Tibial nerve (tissue), 4 donors: ENCODE results near the gene KATNAL2. TPM values are rescaled to one million over a fixed set of nuclear protein-coding genes. Genes with fewer than 3 reads are reported as not detected.

Experiments used
- DNase-seq, 2 donors: peaks; one replicate each; pipeline ENCODE4 v3.0.0-alpha.2; 2019; ENCODE audit warnings: low spot score in 2 of 2
- H3K27ac ChIP-seq, 4 donors: fragments of 200-600 bp; sonication (generic) in 3 of 4; one replicate each; pipeline ENCODE4 v1.5.1; 2017 to 2019; ENCODE audit warnings: mild to moderate bottlenecking in 1 of 4
- H3K27me3 ChIP-seq, 2 donors: fragments of 200-600 bp; sonication (generic) in 1 of 2; one replicate each; pipeline versions ENCODE4 v1.5.1 to v1.6.0; 2017 to 2019
- H3K36me3 ChIP-seq, 3 donors: fragments of 200-600 bp; sonication (generic); one replicate each; pipeline ENCODE4 v1.5.1; 2018 to 2019
- H3K4me1 ChIP-seq, 4 donors: fragments of 200-600 bp; sonication (generic) in 3 of 4; one replicate each; pipeline ENCODE4 v1.5.1; 2017 to 2019
- H3K4me3 ChIP-seq, 4 donors: fragments of 200-600 bp; sonication (generic) in 3 of 4; one replicate each; pipeline ENCODE4 v1.5.1; 2017 to 2019; ENCODE audit warnings: mild to moderate bottlenecking in 1 of 4, moderate library complexity in 1 of 4
- H3K9me3 ChIP-seq, 4 donors: fragments of 200-600 bp; sonication (generic) in 3 of 4; one replicate each; pipeline ENCODE4 v1.5.1; 2017 to 2019
- CTCF ChIP-seq, 5 experiments: fragments of 200-600 bp in 3 of 5; fragments of 450-650 bp in 2 of 5; sonication (generic) in 3 of 5; IDR thresholded peaks; one replicate each; pipeline ENCODE4 v1.5.1; 2016 to 2019; ENCODE audit warnings: antibody characterized with exemption in 5 of 5, mild to moderate bottlenecking in 3 of 5, moderate library complexity in 2 of 5
- EP300 ChIP-seq, 2 donors: sonication (generic); formaldehyde crosslinking; IDR thresholded peaks; one replicate each; pipeline ENCODE4 v1.6.1; 2017; ENCODE audit warnings: antibody characterized with exemption in 2 of 2, mild to moderate bottlenecking in 1 of 2
- POLR2A ChIP-seq, 2 donors: fragments of 450-650 bp; IDR thresholded peaks; one replicate each; pipeline ENCODE4 v1.6.1; 2017; ENCODE audit warnings: antibody characterized with exemption in 2 of 2, mild to moderate bottlenecking in 2 of 2, moderate library complexity in 2 of 2
- WGBS, 2 donors: methylation state at CpG; one replicate each; pipeline ENCODE4 v1.1.5; 2018; 5-methylcytosine and 5-hydroxymethylcytosine counted together
- total RNA-seq, 4 donors: library from RNA; depleted of rRNA; stranded (reverse); fragments of >200 nt; gene quantifications; one replicate each; pipeline ENCODE4 v1.1.0, GENCODE V29; 2016

KATNAL2 gene
- total RNA-seq, 4 donors from 2014 or later: 2.4 to 11.7 (median 7.8) TPM

GRCh38 chr18:46920067-46920466 is 2.7 kb downstream of the KATNAL2 start:
- DNase-seq: no peak
- WGBS, 2 donors: 87 to 91% methylated on average over 2 of the region's 2 CpGs
- TF ChIP-seq POLR2A (IDR thresholded peaks at IDR 0.05) (no peak), CTCF (IDR thresholded peaks at IDR 0.05) (no peak), EP300 (IDR thresholded peaks at IDR 0.05) (no peak)
- no peak overlapping the region for H3K4me3 ChIP-seq
- H3K9me3 ChIP-seq: peaks cover 0 to 5% (median 0%) of the 10 kb centered on the region in 4 donors
- H3K4me1 ChIP-seq: peaks cover 0 to 23% (median 5%) of the 10 kb centered on the region in 4 donors
- no peak overlapping the region for H3K27ac ChIP-seq
- no peaks in the 10 kb centered on the region for H3K36me3 ChIP-seq
- no peaks in the 10 kb centered on the region for H3K27me3 ChIP-seq

- DNase-seq: no peak
- no peaks in the 10 kb centered on the region for H3K36me3 ChIP-seq
- H3K4me3 ChIP-seq: no peak overlapping the region
- no peaks in the 10 kb centered on the region for H3K27me3 ChIP-seq
- H3K9me3 ChIP-seq: peaks cover 0 to 6% (median 0%) of the 10 kb centered on the region in 4 donors
- H3K4me1 ChIP-seq: peaks cover 0 to 18% (median 3%) of the 10 kb centered on the region in 4 donors
- H3K27ac ChIP-seq: no peak overlapping the region
- WGBS, 2 donors: 74 to 91% methylated on average over 1 of the region's 1 CpG
- TF ChIP-seq EP300 (IDR thresholded peaks at IDR 0.05): no peak
- no peak for TF ChIP-seq POLR2A (IDR thresholded peaks at IDR 0.05)
- no peak for TF ChIP-seq CTCF (IDR thresholded peaks at IDR 0.05)
Measured at GRCh38 chr18:46920653-46921052, 3.3 kb downstream of the KATNAL2 start.

GRCh38 chr18:46939337-46939963 is 22.0 kb downstream of the KATNAL2 start:
- no peaks in the 10 kb centered on the region for H3K9me3 ChIP-seq
- peaks cover 0 to 5% (median 0%) of the 10 kb centered on the region in 4 donors for H3K4me1 ChIP-seq
- no peaks in the 10 kb centered on the region for H3K36me3 ChIP-seq
- no peak overlapping the region for H3K4me3 ChIP-seq
- no peak overlapping the region for H3K27ac ChIP-seq
- 70 to 79% methylated on average over 1 of the region's 1 CpG for WGBS, 2 donors
- no peak for DNase-seq
- TF ChIP-seq CTCF (IDR thresholded peaks at IDR 0.05) (no peak), POLR2A (IDR thresholded peaks at IDR 0.05) (no peak), EP300 (IDR thresholded peaks at IDR 0.05) (no peak)
- H3K27me3 ChIP-seq: no peaks in the 10 kb centered on the region

GRCh38 chr18:46939998-46940571 is 22.7 kb downstream of the KATNAL2 start:
- H3K27ac ChIP-seq: no peak overlapping the region

More at GRCh38 chr18:46939998-46940571, 22.7 kb downstream of the KATNAL2 start:
- WGBS, 2 donors: 43 to 53% methylated on average over 1 of the region's 1 CpG
- DNase-seq: no peak
- Histone ChIP-seq H3K9me3 (no peaks in the 10 kb centered on the region), H3K27me3 (no peaks in the 10 kb centered on the region), H3K4me1 (peaks cover 0 to 5% (median 0%) of the 10 kb centered on the region in 4 donors), H3K36me3 (no peaks in the 10 kb centered on the region), H3K4me3 (no peak overlapping the region)
- TF ChIP-seq POLR2A (IDR thresholded peaks at IDR 0.05) (no peak), CTCF (IDR thresholded peaks at IDR 0.05) (no peak), EP300 (IDR thresholded peaks at IDR 0.05) (no peak)
